Activated T-cell treated with anti-CD3 and anti-CD28 coated beads, Interleukin-2, amount 50 U/mL, for 48 hours (primary cell): ENCODE results near the gene PHLPP1.
"Not testable (repeated sequence)": the region's sequence is repeated elsewhere in the genome, so short reads cannot be mapped to it uniquely, and the experiment has no call there.

Experiments used
- DNase-seq, 2 experiments: peaks; one replicate each; pipeline ENCODE4 v3.0.0-alpha.2; 2020

Gene PHLPP1

GRCh38 chr18:62717925-62718800 is 2.8 kb downstream of the PHLPP1 start:
- DNase-seq, result no peak

DNA sequence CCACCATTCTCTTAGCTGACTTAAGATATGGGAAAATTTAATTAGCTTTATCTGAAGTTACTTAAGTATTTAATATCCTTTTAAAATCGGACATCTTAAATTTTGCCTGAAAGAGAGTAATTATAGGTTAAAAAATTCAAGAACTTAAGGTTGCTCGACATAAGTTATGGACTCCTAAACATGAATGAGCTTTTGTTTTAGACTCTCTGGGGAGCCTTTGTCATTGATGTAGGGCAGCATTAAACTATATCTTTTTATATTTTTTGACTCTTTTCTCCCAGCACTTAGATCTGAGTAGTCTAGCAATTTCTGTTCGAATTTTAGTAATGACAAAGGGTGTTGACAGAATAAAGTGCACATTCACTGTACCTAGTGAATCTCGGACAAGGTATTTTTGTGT is 4.7 kb downstream of the PHLPP1 start:
- no peak for DNase-seq

DNA sequence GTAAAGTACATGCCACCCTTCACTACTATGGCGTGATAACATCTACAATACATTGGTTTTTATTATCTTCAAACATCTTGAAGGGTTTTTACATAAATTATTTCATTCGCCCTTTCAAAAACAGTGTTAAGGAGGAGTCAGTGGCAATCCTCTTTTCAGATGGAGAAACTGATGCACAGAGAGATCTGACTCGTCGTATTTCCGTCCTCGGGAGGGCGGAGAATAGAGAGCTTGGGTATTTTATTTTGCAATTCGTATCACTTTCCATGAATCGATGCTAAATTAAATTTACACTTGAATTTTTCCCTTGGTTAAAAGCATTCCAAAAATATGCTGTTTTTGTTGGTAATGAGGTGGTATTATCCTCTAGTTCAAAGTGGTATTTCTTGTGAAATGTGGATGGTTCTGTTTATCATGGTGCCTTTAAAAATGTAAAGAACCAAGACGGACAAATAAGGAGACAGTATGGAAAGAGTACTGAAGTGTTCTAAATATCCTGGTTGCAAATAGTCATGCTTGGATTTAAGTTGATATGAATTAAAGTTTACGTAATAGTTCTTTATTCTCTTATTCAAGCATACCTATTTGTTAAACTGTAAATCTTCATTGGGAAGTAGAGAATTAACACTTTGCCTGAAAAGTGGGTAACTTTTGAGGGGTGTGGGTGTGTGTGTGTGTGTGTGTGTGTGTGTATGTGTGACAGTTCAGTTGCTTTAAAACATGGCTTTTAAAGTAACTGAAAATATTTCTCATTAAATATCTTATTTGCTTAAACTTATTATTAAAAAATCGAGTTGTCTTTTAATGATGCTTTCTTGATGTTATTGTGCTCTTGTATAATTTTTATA is 5.6 kb downstream of the PHLPP1 start:
- no peak for DNase-seq

- DNase-seq, result no peak
Measured at GRCh38 chr18:62721839-62722795, 6.8 kb downstream of the PHLPP1 start.

GRCh38 chr18:62723666-62724281 is 8.4 kb downstream of the PHLPP1 start:
- no peak for DNase-seq

GRCh38 chr18:62725896-62726295 is 10.6 kb downstream of the PHLPP1 start:
- DNase-seq, result no peak

DNA sequence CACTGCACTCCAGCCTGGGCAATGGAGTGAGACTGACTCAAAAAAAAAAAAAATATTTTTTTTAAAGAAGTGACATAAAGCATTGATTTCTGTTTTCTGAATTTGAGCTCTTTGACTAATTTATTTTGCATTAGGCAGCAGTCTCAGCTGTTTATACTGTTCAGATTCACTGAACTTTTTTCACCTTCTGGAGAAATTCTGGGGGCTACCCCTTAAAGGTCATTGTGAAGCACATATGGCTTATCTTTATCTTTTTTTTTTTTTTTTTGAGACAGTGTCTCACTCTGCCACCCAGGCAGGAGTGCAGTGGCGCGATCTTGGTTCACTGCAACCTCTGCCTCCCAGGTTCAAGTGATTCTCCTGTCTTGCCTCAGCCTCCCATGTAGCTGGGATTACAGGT is 12.9 kb downstream of the PHLPP1 start:
- no peak for DNase-seq

DNA sequence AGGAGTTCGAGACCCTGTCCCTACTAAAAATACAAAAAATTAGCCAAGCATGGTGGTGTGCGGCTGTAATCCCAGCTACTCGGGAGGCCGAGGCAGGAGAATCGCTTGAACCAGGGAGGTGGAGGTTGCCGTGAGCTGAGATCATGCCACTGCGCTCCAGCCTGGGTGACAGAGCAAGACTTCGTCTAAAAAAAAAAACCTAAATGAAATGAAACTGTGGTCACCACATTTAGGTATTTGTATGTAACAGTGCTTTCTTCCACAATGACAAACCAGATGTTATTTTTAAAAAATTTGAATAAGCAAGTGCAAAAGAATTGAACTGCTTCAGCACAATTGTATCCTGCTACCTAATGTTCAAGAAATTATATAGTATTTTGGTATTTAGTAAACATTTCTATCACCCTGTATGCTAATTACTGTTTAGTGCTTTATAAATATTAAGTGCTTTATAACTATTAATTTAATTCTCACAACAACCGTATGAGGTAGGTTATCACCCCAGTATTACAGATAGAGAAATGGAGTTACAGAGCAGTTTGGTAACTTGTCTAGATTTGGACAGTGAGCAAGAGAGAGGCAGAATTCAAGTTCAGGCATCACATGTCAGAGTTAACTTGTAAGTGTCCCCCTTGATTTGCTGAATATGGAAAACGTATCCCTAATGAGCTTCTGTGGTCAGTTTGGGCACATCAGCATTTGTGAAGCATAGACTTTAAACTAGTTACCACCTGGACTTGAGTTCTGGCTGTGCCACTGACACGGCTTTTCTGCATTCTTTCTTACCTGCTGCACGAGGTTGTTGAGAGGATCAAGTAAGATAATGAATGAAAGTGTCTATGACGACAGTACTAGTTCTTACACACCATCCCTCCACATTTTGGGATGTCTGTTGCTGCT is 14.4 kb downstream of the PHLPP1 start:
- DNase-seq, result no peak

GRCh38 chr18:62730941-62731340 is 15.6 kb downstream of the PHLPP1 start:
- no peak for DNase-seq

DNA sequence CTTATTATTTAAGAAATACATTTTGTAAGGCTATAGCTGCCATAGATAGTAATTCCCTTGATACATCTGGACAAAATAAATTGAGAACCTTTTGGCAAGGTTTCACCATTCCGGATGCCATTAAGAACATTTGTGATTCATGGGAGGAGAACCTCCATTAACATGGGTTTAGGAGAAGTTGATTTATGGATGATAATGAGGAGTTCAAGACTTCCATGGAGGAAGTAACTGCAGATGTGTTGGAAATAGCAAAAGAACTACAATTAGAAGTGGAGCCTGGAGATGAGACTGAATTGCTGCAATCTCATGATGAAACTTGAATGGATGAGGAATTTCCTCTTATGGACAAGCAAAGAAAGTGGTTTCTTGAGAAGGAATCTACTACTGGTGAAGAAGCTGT is 17.3 kb downstream of the PHLPP1 start:
- no peak for DNase-seq

- DNase-seq, result no peak
Measured at GRCh38 chr18:62734290-62734689, 18.9 kb downstream of the PHLPP1 start.

DNA sequence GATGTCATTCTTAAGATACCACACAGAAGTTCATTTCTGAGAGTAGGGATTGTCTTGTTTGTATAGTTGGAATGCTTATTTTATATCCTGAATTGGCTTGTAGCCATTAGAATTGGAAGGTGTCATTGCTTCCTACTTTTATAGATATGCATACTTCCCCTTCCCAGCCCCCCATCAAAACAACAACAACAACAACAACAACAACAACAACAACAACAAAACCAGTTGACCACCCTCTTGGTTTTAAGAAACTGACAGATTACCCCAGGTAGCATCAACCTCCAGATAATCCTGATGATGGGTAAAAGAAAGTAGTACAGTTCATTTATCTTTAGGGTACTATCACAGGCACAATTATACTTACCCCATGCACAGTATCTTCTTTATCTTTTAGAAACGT is 20.0 kb downstream of the PHLPP1 start:
- no peak for DNase-seq

GRCh38 chr18:62736077-62736855 is 20.9 kb downstream of the PHLPP1 start:
- DNase-seq, result no peak

DNA sequence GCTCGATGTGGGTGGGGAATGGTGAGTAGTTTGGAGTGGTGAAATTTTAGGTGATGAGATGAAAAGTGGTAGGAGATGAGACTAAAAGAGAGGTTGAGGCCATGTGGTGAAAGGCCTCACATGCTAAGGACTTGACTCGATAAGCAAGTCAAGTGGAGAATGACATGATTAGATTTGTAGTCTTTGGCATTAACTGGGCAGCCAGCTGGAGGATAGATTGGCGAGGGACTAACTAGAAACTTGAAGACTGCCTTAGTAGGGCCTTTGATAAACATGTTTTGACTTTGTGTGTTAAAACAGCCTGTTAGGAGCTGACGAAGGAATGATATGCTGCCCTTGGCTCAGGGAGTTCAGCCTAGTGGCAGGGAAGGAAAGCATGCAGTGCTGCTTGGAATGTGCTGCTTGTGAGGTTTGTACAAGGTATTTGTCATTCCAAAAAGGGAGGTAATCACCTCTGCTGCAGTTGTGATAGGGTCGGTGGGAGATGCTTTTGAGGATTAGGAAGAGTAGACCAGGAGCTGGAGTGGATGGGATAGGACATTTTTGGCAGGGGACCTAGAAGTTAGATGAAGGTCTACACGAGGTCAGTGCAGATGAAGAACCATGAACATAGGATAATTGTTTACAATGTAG is 22.0 kb downstream of the PHLPP1 start:
- no peak for DNase-seq

GRCh38 chr18:62738639-62739038 is 23.3 kb downstream of the PHLPP1 start:
- DNase-seq, result no peak

- no peak for DNase-seq
Measured at GRCh38 chr18:62739911-62740310, 24.6 kb downstream of the PHLPP1 start.

DNA sequence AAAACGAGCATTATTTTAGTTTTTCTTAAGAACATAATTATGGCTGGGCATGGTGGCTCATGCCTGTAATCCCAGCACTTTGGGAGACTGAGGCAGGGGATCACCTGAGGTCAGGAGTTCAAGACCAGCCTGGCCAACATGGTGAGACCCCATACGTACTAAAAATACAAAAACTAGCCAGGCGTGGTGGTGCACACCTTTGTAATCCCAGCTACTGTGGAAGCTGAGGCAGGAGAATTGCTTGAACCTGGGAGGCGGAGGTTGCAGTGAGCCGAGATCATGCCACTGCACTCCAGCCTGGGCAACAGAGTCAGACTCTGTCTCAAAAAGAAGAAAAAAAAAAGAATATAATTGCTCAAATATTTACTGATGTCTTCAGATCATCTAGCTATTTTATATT is 25.3 kb downstream of the PHLPP1 start:
- not testable (repeated sequence) for DNase-seq

GRCh38 chr18:62741118-62741566 is 25.8 kb downstream of the PHLPP1 start:
- DNase-seq, result no peak

DNA sequence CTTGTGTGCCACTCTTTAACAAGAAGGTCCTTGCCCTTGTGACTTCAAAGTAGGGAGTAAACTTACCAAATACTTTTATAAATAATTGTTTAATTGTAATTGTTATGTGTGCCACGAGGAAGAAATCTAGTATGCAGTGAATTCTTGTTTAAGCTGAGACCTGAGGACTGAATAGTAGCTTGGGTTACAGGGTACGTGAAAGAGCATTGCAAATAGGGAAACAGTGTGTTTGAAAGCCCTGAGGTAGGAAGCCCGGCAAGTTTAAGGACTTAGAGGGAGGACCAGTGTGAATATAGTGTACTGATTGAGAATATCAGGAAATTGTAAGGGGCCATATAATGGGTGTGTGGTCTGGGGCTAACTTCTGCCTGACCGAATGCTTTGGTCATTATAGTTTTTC is 26.2 kb downstream of the PHLPP1 start:
- DNase-seq, result no peak
